HL-60 (cell line): ENCODE measurements around the gene TIGD6.
A peak's percentile ranks its signal among the peaks of the same experiment; 100 is the strongest.

Experiments used
- DNase-seq, 2 experiments: peaks; one replicate each; pipeline ENCODE4 v3.0.0-alpha.2; 2010 to 2020; ENCODE audit warnings: low read depth in 1 of 2, low spot score in 1 of 2
- H3K27ac ChIP-seq: fragments of 250-450 bp; sonication (Bioruptor Pico); replicated peaks from 2 replicates; pipeline ENCODE4 v1.5.1; 2020; ENCODE audit warnings: mild to moderate bottlenecking, moderate library complexity
- H3K27me3 ChIP-seq: fragments of 250-450 bp; sonication (Bioruptor Pico); 2 replicates; pipeline ENCODE4 v1.5.1; 2021; ENCODE audit warnings: mild to moderate bottlenecking, moderate library complexity; ENCODE audit not compliant: insufficient read depth, poor library complexity, severe bottlenecking
- H3K4me3 ChIP-seq: replicated peaks from 2 replicates; pipeline ENCODE4 v1.5.1; 2011; ENCODE audit warnings: mild to moderate bottlenecking, control low read depth, low read length; ENCODE audit not compliant: insufficient read depth
- GABPA ChIP-seq: IDR thresholded peaks from 2 replicates; pipeline ENCODE4 v1.6.1; 2012; ENCODE audit warnings: low read depth
- POLR2AphosphoS5 ChIP-seq: IDR thresholded peaks from 2 replicates; pipeline ENCODE4 v1.6.1; 2012; ENCODE audit warnings: low read depth
- SPI1 ChIP-seq: IDR thresholded peaks from 2 replicates; pipeline ENCODE4 v1.6.1; 2012; ENCODE audit warnings: low read depth, mild to moderate bottlenecking, borderline replicate concordance
- TF ChIP-seq, protein P1 (sequence below): IDR thresholded peaks from 2 replicates; pipeline ENCODE4 v1.6.1; 2012; ENCODE audit warnings: low read depth; ENCODE audit not compliant: insufficient replicate concordance
- TF ChIP-seq, protein P2 (sequence below): IDR thresholded peaks from one replicate; pipeline ENCODE4 v1.5.1; 2011; ENCODE audit warnings: low read length, control low read depth, inconsistent platforms; ENCODE audit not compliant: insufficient read depth

Gene TIGD6

DNA sequence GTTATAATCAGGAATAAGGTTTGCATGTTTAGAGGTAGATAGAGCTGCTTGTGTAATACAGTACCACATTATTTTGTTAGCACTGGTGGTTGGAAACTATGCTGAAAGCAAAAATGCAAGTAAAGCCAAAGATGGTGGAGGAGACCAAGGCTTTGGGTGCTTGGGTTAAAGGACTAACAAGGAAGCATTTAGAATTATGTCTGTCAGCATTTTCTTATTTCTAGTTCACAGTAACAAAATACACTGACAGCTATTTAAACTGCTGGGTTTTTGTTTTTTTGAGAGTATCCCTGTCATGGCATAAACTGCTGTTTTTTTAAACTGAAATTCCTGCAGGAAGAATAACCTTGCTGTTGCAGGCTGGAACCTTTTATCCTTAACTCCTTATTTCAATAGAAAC, 6.6 kb upstream of the TIGD6 start:
- Histone ChIP-seq H3K27me3 (no peaks in the 10 kb centered on the region), H3K27ac (no peak overlapping the region), H3K4me3 (no peak overlapping the region)
- no peak for DNase-seq
- TF ChIP-seq GABPA (no peak), POLR2AphosphoS5 (no peak), SPI1 (no peak)
- TF ChIP-seq, protein P1, sequence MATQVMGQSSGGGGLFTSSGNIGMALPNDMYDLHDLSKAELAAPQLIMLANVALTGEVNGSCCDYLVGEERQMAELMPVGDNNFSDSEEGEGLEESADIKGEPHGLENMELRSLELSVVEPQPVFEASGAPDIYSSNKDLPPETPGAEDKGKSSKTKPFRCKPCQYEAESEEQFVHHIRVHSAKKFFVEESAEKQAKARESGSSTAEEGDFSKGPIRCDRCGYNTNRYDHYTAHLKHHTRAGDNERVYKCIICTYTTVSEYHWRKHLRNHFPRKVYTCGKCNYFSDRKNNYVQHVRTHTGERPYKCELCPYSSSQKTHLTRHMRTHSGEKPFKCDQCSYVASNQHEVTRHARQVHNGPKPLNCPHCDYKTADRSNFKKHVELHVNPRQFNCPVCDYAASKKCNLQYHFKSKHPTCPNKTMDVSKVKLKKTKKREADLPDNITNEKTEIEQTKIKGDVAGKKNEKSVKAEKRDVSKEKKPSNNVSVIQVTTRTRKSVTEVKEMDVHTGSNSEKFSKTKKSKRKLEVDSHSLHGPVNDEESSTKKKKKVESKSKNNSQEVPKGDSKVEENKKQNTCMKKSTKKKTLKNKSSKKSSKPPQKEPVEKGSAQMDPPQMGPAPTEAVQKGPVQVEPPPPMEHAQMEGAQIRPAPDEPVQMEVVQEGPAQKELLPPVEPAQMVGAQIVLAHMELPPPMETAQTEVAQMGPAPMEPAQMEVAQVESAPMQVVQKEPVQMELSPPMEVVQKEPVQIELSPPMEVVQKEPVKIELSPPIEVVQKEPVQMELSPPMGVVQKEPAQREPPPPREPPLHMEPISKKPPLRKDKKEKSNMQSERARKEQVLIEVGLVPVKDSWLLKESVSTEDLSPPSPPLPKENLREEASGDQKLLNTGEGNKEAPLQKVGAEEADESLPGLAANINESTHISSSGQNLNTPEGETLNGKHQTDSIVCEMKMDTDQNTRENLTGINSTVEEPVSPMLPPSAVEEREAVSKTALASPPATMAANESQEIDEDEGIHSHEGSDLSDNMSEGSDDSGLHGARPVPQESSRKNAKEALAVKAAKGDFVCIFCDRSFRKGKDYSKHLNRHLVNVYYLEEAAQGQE = no peak
- TF ChIP-seq, protein P2, sequence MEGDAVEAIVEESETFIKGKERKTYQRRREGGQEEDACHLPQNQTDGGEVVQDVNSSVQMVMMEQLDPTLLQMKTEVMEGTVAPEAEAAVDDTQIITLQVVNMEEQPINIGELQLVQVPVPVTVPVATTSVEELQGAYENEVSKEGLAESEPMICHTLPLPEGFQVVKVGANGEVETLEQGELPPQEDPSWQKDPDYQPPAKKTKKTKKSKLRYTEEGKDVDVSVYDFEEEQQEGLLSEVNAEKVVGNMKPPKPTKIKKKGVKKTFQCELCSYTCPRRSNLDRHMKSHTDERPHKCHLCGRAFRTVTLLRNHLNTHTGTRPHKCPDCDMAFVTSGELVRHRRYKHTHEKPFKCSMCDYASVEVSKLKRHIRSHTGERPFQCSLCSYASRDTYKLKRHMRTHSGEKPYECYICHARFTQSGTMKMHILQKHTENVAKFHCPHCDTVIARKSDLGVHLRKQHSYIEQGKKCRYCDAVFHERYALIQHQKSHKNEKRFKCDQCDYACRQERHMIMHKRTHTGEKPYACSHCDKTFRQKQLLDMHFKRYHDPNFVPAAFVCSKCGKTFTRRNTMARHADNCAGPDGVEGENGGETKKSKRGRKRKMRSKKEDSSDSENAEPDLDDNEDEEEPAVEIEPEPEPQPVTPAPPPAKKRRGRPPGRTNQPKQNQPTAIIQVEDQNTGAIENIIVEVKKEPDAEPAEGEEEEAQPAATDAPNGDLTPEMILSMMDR = no peak

DNA sequence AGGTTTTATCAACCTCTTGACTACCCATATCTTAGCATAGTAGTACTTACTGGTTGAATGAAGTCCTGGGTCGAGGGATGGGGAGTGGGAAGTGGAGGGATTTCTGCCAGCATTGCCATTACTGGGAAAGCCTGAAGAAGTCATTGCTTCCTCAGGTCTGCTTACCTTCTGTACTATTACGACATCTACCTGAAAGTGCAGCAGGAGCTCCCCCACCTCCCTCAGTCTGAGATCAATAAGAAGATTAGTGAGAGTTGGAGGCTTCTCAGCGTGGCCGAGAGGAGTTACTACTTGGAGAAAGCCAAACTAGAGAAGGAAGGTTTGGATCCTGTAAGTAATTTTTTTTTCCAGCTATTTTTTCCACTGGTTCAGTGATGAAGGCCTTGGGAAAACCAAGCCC, 5.9 kb upstream of the TIGD6 start:
- Histone ChIP-seq H3K4me3 (no peak overlapping the region), H3K27ac (no peak overlapping the region), H3K27me3 (no peaks in the 10 kb centered on the region)
- no peak for TF ChIP-seq SPI1
- TF ChIP-seq POLR2AphosphoS5 = no peak
- TF ChIP-seq, protein P2 = no peak
- TF ChIP-seq, protein P1 = no peak
- no peak for TF ChIP-seq GABPA
- no peak for DNase-seq

DNA sequence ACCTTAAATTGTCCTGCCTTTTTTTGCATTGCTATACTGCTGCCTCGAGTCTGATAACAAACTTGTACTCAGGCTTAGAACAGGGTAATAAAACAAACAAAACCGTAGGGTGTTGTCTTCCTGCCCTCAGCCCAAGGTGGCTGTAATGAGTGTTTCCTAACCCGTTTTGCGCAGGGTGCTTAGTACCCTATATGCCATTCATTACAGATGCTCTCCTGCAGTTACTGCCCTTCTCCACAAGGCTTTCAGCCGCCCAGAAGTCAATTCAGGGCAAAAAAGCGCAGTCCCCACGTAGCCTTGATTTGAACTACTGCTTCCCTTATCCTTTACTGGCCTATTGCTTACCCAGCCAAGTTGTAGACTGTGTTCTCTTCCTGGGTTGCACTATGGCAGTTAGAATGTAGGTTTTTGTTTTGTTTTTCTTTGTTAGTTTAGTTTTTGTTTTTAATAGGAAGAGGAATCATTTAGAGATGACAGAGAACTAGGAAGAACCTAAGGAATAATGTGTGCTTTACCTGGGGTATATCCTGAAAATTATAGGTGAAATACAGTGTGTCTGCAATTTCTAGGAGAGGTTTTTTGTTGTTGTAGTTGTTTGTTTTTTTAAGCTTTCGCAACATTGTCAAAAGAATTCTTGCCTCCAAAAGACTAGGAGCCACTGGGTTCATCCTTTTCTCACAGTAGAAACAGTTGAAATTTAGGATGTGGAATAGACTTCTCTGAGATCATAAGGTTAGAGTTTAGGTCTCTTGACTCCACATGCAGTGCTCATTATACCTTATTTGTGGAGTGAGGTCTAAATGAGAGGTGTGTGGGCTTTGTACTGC, 1.4 kb upstream of the TIGD6 start:
- Histone ChIP-seq H3K27me3 (no peaks in the 10 kb centered on the region), H3K27ac (peak overlapping the region; percentile 95), H3K4me3 (peak overlapping the region; percentile 92)
- TF ChIP-seq, protein P2 = peak; percentile 56
- TF ChIP-seq SPI1 = no peak
- peak; percentile 63 to 91 for DNase-seq
